ENCODE results near the gene DNAH17. TPM values are rescaled to one million over a fixed set of nuclear protein-coding genes. Genes with fewer than 3 reads are reported as not detected.

DNAH17 gene, protein sequence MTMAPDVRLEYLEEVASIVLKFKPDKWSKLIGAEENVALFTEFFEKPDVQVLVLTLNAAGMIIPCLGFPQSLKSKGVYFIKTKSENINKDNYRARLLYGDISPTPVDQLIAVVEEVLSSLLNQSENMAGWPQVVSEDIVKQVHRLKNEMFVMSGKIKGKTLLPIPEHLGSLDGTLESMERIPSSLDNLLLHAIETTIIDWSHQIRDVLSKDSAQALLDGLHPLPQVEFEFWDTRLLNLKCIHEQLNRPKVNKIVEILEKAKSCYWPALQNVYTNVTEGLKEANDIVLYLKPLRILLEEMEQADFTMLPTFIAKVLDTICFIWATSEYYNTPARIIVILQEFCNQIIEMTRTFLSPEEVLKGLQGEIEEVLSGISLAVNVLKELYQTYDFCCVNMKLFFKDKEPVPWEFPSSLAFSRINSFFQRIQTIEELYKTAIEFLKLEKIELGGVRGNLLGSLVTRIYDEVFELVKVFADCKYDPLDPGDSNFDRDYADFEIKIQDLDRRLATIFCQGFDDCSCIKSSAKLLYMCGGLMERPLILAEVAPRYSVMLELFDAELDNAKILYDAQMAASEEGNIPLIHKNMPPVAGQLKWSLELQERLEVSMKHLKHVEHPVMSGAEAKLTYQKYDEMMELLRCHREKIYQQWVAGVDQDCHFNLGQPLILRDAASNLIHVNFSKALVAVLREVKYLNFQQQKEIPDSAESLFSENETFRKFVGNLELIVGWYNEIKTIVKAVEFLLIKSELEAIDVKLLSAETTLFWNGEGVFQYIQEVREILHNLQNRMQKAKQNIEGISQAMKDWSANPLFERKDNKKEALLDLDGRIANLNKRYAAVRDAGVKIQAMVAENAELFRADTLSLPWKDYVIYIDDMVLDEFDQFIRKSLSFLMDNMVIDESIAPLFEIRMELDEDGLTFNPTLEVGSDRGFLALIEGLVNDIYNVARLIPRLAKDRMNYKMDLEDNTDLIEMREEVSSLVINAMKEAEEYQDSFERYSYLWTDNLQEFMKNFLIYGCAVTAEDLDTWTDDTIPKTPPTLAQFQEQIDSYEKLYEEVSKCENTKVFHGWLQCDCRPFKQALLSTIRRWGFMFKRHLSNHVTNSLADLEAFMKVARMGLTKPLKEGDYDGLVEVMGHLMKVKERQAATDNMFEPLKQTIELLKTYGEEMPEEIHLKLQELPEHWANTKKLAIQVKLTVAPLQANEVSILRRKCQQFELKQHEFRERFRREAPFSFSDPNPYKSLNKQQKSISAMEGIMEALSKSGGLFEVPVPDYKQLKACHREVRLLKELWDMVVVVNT (N-terminal part only)
- total RNA-seq: 0.25 and 1.8 TPM in 2 replicates

DNA sequence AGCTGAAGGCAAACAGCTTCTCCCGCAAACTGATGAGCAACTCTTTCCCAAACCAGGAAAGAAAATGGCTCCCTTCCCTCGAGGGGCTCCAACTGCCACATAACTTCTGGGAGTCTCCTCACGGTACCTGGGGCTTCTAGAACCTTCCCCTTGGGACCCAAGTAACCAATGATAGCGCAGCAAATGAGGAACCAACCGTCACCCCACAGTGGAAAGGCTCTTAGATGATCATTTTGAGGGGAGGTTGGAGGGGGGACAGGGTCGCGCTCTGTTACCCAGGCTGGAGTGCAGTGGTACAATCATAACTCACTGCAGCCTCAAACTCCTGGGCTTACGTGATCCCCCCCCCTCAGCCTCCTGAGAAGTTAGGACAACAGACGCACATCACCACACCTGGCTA, at the start of gene DNAH17:
Gene DNAH17, minus strand, starts transcription at position 101 of the 400 bp plus-strand sequence. CDS start 2,339 bp downstream, outside the sequence.
- no peak for DNase-seq (ENCODE audit: low read depth)
- Histone ChIP-seq H3K36me3 (ENCODE audit: control insufficient read depth, insufficient read depth, low read length) (no peaks in the 10 kb centered on the region), H3K4me3 (ENCODE audit: low read depth, low read length) (no peak within 1 kb of the TSS), H3K27me3 (ENCODE audit: control insufficient read depth, insufficient read depth, low read length) (no peaks in the 10 kb centered on the region)
- TF ChIP-seq, protein P1, sequence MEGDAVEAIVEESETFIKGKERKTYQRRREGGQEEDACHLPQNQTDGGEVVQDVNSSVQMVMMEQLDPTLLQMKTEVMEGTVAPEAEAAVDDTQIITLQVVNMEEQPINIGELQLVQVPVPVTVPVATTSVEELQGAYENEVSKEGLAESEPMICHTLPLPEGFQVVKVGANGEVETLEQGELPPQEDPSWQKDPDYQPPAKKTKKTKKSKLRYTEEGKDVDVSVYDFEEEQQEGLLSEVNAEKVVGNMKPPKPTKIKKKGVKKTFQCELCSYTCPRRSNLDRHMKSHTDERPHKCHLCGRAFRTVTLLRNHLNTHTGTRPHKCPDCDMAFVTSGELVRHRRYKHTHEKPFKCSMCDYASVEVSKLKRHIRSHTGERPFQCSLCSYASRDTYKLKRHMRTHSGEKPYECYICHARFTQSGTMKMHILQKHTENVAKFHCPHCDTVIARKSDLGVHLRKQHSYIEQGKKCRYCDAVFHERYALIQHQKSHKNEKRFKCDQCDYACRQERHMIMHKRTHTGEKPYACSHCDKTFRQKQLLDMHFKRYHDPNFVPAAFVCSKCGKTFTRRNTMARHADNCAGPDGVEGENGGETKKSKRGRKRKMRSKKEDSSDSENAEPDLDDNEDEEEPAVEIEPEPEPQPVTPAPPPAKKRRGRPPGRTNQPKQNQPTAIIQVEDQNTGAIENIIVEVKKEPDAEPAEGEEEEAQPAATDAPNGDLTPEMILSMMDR (IDR thresholded peaks at IDR 0.05; ENCODE audit: insufficient read depth, low read length, poor library complexity, severe bottlenecking): no peak

DNA sequence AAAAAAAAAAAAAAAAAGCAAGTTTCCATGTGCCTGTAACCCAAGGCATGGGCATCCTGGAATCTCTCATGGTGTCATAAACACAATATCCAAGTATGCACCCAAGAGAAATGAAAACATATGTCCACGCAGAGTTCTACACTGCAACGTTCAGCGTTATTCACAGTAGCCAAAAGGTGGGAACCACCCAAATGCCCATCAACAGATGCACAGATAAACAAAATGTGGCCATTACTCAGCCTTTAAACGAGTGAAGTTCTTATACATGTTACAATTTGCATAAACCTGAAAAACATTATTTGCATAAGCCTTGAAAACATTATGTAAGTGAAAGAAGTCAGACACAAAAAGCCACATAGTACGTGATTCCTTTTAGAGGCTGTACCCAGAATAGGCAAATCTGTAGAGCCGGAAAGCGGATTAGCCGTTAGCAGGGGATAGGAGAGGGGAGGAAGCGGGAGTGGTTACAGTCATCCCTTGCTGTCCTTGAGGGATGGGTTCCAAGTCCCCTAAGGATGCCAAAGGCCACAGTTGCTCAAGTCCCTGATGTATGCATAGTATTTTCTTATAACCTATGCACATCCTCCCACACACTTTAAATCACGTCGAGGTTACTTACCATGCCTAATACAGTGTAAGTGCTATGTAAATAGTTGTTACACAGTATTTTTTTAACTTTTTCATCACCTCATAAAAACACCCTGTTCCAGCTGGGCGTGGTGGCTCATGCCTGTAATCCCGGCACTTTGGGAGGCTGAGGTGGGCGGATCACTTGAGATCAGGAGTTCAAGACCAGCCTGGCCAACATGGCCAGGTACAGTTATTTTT, 47.3 kb upstream of the DNAH17 start:
- DNase-seq (ENCODE audit: low read depth): no peak

DNA sequence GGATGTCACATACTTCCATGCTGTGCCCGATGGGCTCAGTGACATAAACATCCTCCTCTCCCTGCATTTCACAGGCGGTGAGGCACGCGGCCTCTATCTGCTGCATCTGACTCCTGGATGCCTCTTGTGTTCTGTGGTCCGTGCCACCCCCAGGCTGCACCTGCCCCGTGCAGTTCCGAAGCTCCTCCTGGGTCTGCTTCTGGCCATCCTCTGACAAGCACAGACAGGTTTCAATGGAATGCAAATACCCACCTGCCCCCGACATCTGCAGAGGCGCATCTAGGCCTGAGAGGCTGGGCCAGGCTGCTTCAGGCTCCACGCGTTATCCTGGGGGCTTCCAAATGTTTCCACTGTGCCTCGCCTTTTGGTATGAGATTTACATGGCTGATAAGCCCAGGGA, 46.3 kb upstream of the DNAH17 start:
- no peak for DNase-seq (ENCODE audit: low read depth)
- no peaks in the 10 kb centered on the region for H3K36me3 ChIP-seq (ENCODE audit: control insufficient read depth, insufficient read depth, low read length)
- no peak overlapping the region for H3K4me3 ChIP-seq (ENCODE audit: low read depth, low read length)
- H3K27me3 ChIP-seq (ENCODE audit: control insufficient read depth, insufficient read depth, low read length): no peaks in the 10 kb centered on the region
- TF ChIP-seq, protein P1 (IDR thresholded peaks at IDR 0.05; ENCODE audit: insufficient read depth, low read length, poor library complexity, severe bottlenecking): no peak

More for the DNA sequence above, 47.3 kb upstream of the DNAH17 start:
- H3K4me3 ChIP-seq (ENCODE audit: low read depth, low read length): no peak overlapping the region
- no peaks in the 10 kb centered on the region for H3K27me3 ChIP-seq (ENCODE audit: control insufficient read depth, insufficient read depth, low read length)
- TF ChIP-seq, protein P1 (IDR thresholded peaks at IDR 0.05; ENCODE audit: insufficient read depth, low read length, poor library complexity, severe bottlenecking): no peak
- no peaks in the 10 kb centered on the region for H3K36me3 ChIP-seq (ENCODE audit: control insufficient read depth, insufficient read depth, low read length)

DNA sequence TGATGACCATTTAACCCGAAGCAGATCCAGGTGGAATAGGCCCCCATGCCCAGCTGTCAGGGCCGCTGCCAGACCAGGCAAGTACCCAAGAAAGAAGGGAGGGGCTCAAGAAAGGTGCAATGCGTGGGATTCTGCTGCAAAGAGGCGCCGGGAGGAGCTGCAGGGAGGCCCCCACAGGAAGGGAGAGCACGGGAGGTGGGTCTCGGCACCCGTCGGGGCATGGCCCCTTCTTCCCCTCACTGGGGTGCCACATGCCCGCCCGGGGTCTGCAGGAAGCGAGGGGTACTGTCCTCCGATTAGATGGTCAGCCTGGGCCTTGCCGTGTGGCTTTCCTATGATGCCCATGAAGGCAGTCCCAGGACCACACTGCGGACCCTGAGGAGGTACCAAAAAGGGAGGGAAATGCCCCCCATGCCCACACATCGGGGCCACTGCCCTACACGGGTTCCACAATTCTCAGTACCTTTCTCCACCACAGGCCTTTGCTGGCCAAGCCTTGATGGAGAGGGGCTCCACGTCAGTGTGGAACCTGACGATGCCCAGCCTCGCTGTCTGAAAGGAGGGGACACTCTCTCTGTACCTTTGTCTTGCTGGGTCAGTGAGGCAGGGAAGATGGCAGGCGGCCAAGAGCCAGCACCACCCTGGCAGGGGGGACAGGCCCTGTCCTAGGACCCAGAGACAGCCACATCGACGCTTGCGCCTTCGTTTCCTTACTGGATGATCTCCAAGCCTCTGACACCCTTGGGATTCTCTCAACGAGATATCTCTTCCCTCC, 45.5 kb upstream of the DNAH17 start:
- TF ChIP-seq, protein P1 (IDR thresholded peaks at IDR 0.05; ENCODE audit: insufficient read depth, low read length, poor library complexity, severe bottlenecking): no peak
- Histone ChIP-seq H3K36me3 (ENCODE audit: control insufficient read depth, insufficient read depth, low read length) (no peaks in the 10 kb centered on the region), H3K27me3 (ENCODE audit: control insufficient read depth, insufficient read depth, low read length) (no peaks in the 10 kb centered on the region)

More for the DNA sequence above, 45.5 kb upstream of the DNAH17 start:
- no peak for DNase-seq (ENCODE audit: low read depth)
- no peak overlapping the region for H3K4me3 ChIP-seq (ENCODE audit: low read depth, low read length)
